Panc1 (cell line): Measurements from ENCODE around the gene MED9. TPM values are rescaled to one million over a fixed set of nuclear protein-coding genes. Genes with fewer than 3 reads are reported as not detected.

Source experiments
- ATAC-seq: fragments of 200-7000 bp; cut with Tn5 transposase; 2 replicates; pipeline ENCODE4 v1.9.1; 2020; ENCODE audit warnings: mild to moderate bottlenecking, moderate library complexity
- BruUV-seq: library from RNA; stranded (reverse); fragments of 400-500 nt; replicated peaks from 2 replicates; lab custom pipeline; 2021; lab: Mats Ljungman, UMichigan
- CTCF ChIA-PET: fragments of 300-600 bp; sonication (Branson Sonifier 250); formaldehyde crosslinking; loops from one replicate; lab custom pipeline; 2022; ENCODE audit warnings: antibody characterized with exemption; lab: Charles Lee
- POLR2A ChIA-PET: fragments of 300-600 bp; sonication (Branson Sonifier 250); formaldehyde crosslinking; loops from one replicate; lab custom pipeline; 2022; ENCODE audit warnings: antibody characterized with exemption; lab: Charles Lee
- DNase-seq: peaks from one replicate; pipeline ENCODE4 v3.0.0-alpha.2; 2010; ENCODE audit warnings: low read depth, low spot score
- H3K27ac ChIP-seq: 2 replicates; pipeline ENCODE4 v1.5.1; 2011; ENCODE audit warnings: mild to moderate bottlenecking, low read length, inconsistent platforms
- H3K27me3 ChIP-seq: fragments of 200-500 bp; sonication (Bioruptor generic); 2 replicates; pipeline ENCODE4 v1.6.0; 2014; ENCODE audit warnings: low read length, inconsistent platforms; ENCODE audit not compliant: control insufficient read depth, insufficient read depth
- H3K36me3 ChIP-seq: fragments of 200-500 bp; sonication (Bioruptor generic); 2 replicates; pipeline ENCODE4 v1.5.1; 2014; ENCODE audit warnings: inconsistent platforms, mild to moderate bottlenecking, low read length, moderate library complexity; ENCODE audit not compliant: control insufficient read depth, insufficient read depth
- H3K4me1 ChIP-seq: 2 replicates; pipeline ENCODE4 v1.5.1; 2011; ENCODE audit warnings: inconsistent platforms, mild to moderate bottlenecking, low read length, moderate library complexity; ENCODE audit not compliant: control insufficient read depth, insufficient read depth
- H3K4me3 ChIP-seq, 2 experiments: 2 replicates each; pipeline ENCODE4 v1.5.1; 2011 to 2012; ENCODE audit warnings: low read depth in 2 of 2, low read length in 2 of 2, mild to moderate bottlenecking in 2 of 2, inconsistent platforms in 1 of 2, moderate library complexity in 1 of 2
- H3K9me3 ChIP-seq: fragments of 200-500 bp; sonication (Bioruptor generic); 2 replicates; pipeline ENCODE4 v1.5.1; 2014; ENCODE audit warnings: low read depth, mild to moderate bottlenecking, inconsistent platforms, low read length, moderate library complexity; ENCODE audit not compliant: control insufficient read depth, insufficient read depth
- CTCF ChIP-seq: fragments of 450-650 bp; IDR thresholded peaks from 2 replicates; pipeline ENCODE4 v1.5.1; 2017; ENCODE audit warnings: mild to moderate bottlenecking
- POLR2AphosphoS5 ChIP-seq: IDR thresholded peaks from 2 replicates; pipeline ENCODE4 v1.6.1; 2012; ENCODE audit warnings: mild to moderate bottlenecking, low read depth, low read length, moderate library complexity
- REST ChIP-seq, 2 experiments: IDR thresholded peaks; 2 replicates each; pipeline ENCODE4 v1.6.1; 2011 to 2012; ENCODE audit warnings: low read depth in 2 of 2, control low read depth in 1 of 2, low read length in 1 of 2, mild to moderate bottlenecking in 1 of 2, moderate library complexity in 1 of 2; ENCODE audit not compliant: insufficient read depth in 1 of 2
- SIN3A ChIP-seq: IDR thresholded peaks from 2 replicates; pipeline ENCODE4 v1.6.1; 2012; ENCODE audit warnings: low read depth, mild to moderate bottlenecking, low read length, moderate library complexity, borderline replicate concordance; ENCODE audit not compliant: insufficient read depth
- TCF7L2 ChIP-seq: IDR thresholded peaks from 2 replicates; pipeline ENCODE4 v1.6.1; 2011; ENCODE audit warnings: mild to moderate bottlenecking, low read depth, low read length, inconsistent platforms
- in situ Hi-C: cut with HindIII; loops from 2 replicates; pipeline ENCODE4 v1.10.0; 2016; ENCODE audit warnings: low sequenced_read_pairs, low pct_unique_long_range_greater_than_20kb
- intact Hi-C: fragments of 100-400 bp; cut with micrococcal nuclease; formaldehyde crosslinking; loops from one replicate; pipeline ENCODE4 v1.10.0; 2022; ENCODE audit not compliant: unreplicated experiment
- total RNA-seq: library from RNA; stranded (reverse); gene quantifications from one replicate; pipeline ENCODE4 v1.2.1, GENCODE V29; 2021; ENCODE audit not compliant: unreplicated experiment

MED9 gene
- total RNA-seq, 1 experiment from 2014 or later = 11.1 TPM

- DNase-seq (no peak), ATAC-seq (no peak)
- CTCF ChIA-PET = no interaction called here
- Histone ChIP-seq H3K9me3 (no peaks in the 10 kb centered on the region), H3K4me1 (peaks cover 8% of the 10 kb centered on the region), H3K36me3 (no peaks in the 10 kb centered on the region), H3K4me3 (no peak overlapping the region), H3K27ac (no peak overlapping the region), H3K27me3 (no peaks in the 10 kb centered on the region)
- no peak for TF ChIP-seq REST (IDR thresholded peaks at IDR 0.05; ENCODE audit: insufficient read depth in 1 of 2, low read depth in 2 of 2, low read length in 1 of 2)
- no peak for TF ChIP-seq SIN3A
- TF ChIP-seq POLR2AphosphoS5 = no peak
- no peak for TF ChIP-seq TCF7L2
- no peak for TF ChIP-seq CTCF
- no TSS peak for BruUV-seq
- POLR2A ChIA-PET = no interaction called here
- in situ Hi-C loops (no loop called here), intact Hi-C loops (no loop called here)
Measured at GRCh38 chr17:17513626-17514025, 36.8 kb downstream of the MED9 start.

GRCh38 chr17:17514361-17514992 lies 37.7 kb downstream of the MED9 start:
- no TSS peak for BruUV-seq
- CTCF ChIA-PET = interaction anchor here (0.6 kb wide), 1 partner anchor 515 kb away, joined by 3 read pairs; no protein-coding TSS in a partner anchor
- H3K9me3 ChIP-seq = no peaks in the 10 kb centered on the region
- POLR2A ChIA-PET = interaction anchor here (0.8 kb wide), 1 partner anchor 13 kb away, joined by 4 read pairs; no protein-coding TSS in a partner anchor
- H3K4me1 ChIP-seq = peaks cover 8% of the 10 kb centered on the region
- in situ Hi-C loops (no loop called here), intact Hi-C loops (no loop called here)
- H3K4me3 ChIP-seq = no peak overlapping the region
- H3K27me3 ChIP-seq = no peaks in the 10 kb centered on the region
- H3K36me3 ChIP-seq = no peaks in the 10 kb centered on the region
- no peak overlapping the region for H3K27ac ChIP-seq
- ATAC-seq (no peak), DNase-seq (no peak)
- TF ChIP-seq CTCF = no peak
- TF ChIP-seq POLR2AphosphoS5 = no peak
- no peak for TF ChIP-seq REST (IDR thresholded peaks at IDR 0.05; ENCODE audit: insufficient read depth in 1 of 2, low read depth in 2 of 2, low read length in 1 of 2)
- no peak for TF ChIP-seq SIN3A
- TF ChIP-seq TCF7L2 = no peak
